ENCODE measurements around the gene FAR1.
"Not testable (repeated sequence)": the region's sequence is repeated elsewhere in the genome, so short reads cannot be mapped to it uniquely, and the experiment has no call there.

FAR1 gene

DNA sequence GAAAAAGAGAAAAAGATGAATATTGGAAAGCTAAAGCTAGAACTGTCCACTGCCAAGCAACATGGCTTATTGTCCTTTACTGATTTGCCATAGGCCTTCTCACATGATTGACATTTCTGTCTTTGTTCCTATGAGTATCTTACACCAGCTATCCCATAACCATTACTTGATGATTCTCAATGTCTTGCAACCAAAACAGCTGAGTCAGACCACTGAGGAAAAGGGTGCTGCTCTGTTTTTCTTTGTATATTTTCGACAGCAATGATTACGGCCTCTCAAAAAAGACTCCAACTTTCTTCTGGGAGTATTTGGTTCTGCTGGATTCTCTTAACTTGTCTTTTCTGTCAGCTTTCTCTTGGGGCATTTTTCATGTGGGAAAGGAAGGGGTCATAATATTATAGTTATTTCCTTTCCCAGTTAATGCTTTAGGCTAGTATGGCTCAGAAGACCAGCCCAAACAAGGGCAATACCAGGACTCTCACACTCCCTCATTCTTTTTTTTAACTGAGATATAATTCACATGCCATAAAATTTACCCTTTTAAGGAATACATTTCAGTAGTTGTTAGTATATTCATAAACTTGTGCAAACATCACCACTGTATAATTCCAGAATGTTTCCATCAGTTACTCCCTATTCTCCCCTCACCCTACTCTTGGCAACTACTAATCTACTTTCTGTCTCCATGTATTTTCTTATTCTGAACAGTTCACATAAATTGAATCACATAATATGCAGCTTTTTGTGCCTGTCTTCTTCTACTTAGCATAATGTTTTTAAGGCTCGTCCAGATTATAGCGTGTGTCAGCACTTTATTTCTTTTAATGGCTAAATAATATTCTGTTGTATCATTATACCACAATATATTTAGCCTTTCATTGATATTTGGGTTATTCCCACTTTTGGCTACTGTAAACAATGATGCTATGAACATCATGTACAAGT lies 31.1 kb upstream of the FAR1 start:
- no peak overlapping the region for H3K4me3 ChIP-seq (ENCODE audit: control insufficient read depth, low read depth, low read length)
- TF ChIP-seq, protein P1, sequence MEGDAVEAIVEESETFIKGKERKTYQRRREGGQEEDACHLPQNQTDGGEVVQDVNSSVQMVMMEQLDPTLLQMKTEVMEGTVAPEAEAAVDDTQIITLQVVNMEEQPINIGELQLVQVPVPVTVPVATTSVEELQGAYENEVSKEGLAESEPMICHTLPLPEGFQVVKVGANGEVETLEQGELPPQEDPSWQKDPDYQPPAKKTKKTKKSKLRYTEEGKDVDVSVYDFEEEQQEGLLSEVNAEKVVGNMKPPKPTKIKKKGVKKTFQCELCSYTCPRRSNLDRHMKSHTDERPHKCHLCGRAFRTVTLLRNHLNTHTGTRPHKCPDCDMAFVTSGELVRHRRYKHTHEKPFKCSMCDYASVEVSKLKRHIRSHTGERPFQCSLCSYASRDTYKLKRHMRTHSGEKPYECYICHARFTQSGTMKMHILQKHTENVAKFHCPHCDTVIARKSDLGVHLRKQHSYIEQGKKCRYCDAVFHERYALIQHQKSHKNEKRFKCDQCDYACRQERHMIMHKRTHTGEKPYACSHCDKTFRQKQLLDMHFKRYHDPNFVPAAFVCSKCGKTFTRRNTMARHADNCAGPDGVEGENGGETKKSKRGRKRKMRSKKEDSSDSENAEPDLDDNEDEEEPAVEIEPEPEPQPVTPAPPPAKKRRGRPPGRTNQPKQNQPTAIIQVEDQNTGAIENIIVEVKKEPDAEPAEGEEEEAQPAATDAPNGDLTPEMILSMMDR (conservative IDR thresholded peaks at IDR 0.05; ENCODE audit: control insufficient read depth, insufficient read depth, low read depth, low read length) = no peak
- no peak for DNase-seq (ENCODE audit: low read depth)

DNA sequence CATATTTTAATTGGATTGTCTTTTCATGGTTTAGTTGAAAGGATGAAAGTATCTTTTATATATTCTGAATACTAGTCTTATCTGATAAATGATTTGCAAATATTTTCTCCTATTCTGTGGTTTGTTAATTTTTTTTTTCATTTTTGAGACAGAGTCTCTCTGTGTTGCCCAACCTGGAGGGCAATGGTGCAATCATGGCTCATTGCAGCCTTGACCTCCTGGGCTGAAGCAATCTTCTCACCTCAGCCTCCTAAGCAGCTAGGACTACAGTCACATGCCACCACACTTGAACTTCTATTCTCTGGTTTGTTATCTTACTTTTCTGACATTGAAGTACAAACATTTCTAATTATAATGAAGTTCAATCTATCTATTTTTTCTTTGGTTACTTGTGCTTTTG lies 30.0 kb upstream of the FAR1 start:
- no peak for DNase-seq (ENCODE audit: low read depth)
- no peak overlapping the region for H3K4me3 ChIP-seq (ENCODE audit: control insufficient read depth, low read depth, low read length)
- TF ChIP-seq, protein P1 (conservative IDR thresholded peaks at IDR 0.05; ENCODE audit: control insufficient read depth, insufficient read depth, low read depth, low read length) = no peak

DNA sequence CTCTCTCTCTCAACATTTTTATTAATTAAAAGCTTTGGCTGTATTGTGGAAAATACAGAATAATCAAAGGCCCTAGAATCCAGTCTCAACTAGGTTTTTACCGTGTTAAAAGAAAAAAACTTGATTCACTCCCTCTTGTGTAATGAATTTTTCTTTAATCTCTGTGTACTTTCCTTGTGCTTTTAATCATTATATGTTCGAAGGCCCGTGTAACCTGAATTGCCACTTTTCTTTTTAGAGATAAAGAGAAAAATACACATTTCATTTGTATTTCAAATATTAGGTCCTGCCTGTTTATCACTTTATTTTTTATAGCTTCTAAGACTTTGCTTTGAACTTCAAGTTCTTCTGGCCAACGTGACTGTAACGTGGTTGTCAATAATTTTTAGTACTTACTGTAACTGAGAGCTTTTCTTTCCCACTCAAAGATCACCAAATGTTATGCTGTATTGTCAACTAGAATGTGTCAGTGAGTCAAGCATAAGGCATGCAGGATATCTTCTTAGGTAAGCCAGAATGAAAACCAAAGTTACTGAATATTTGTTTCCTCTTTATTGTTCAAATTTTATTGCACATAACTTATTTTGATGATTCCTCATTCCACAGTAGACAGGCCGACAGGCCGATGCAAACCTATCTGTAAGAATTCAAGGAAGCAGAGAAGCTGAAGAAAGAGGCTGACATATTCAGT lies 23.3 kb upstream of the FAR1 start:
- DNase-seq (ENCODE audit: low read depth) = no peak

DNA sequence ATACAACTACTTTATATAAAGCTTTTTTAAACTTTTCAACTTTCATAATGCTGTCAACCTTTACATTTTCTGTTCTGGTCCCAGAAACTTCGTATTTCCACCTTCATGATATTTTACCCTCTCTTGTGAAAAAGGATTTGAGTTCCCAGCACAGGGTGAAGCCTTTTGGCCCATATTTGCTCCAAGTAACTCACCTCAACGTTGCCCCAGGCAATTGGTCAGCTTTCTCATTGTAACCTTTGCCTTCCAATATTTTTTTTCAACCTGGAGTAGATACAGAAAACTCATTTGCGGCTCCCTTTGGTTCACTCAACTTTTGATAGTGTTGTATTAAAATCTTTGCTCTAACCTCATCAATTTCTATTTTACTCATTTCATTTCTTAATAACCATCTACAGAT lies 21.1 kb upstream of the FAR1 start:
- TF ChIP-seq, protein P1 (conservative IDR thresholded peaks at IDR 0.05; ENCODE audit: control insufficient read depth, insufficient read depth, low read depth, low read length) = no peak
- DNase-seq (ENCODE audit: low read depth) = no peak

More for the DNA sequence above, 23.3 kb upstream of the FAR1 start:
- no peak overlapping the region for H3K4me3 ChIP-seq (ENCODE audit: control insufficient read depth, low read depth, low read length)
- TF ChIP-seq, protein P1 (conservative IDR thresholded peaks at IDR 0.05; ENCODE audit: control insufficient read depth, insufficient read depth, low read depth, low read length) = no peak

DNA sequence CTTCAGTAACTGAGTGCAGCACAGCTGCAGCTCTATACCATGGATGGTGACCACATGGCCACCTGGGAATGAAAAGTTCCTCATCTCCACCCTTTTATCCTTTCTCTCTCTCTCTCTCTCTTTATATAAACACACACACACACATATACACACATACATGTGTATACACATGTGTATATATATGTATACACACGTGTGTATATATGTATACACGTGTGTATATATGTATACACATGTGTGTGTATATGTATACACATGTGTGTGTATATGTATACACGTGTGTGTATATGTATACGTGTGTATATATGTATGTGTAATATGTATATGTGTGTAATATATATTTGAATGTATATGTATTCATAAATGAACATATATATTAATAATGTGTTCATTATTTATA lies 18.8 kb upstream of the FAR1 start:
- DNase-seq (ENCODE audit: low read depth) = no peak
- TF ChIP-seq, protein P1 (conservative IDR thresholded peaks at IDR 0.05; ENCODE audit: control insufficient read depth, insufficient read depth, low read depth, low read length) = no peak

More for the DNA sequence above, 21.1 kb upstream of the FAR1 start:
- no peak overlapping the region for H3K4me3 ChIP-seq (ENCODE audit: control insufficient read depth, low read depth, low read length)

DNA sequence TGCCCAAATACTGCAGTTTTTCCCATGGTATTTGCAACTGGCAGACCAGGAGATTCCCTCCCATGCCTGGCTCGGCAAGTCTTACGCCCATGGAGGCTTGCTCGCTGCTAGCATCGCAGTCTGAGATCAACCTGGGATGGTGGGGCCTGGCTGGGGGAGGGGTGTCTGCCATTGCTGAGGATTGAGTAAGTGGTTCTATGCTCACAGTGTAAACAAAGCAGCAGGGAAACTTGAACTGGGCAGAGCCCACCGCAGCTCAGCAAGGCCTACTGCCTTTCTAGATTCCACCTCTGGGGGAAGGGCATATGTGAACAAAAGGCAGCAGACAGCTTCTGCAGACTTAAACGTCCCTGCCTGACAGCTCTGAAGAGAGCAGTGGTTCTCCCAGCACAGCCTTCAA lies 17.0 kb upstream of the FAR1 start:
- DNase-seq (ENCODE audit: low read depth); H3K4me3 ChIP-seq (ENCODE audit: control insufficient read depth, low read depth, low read length): not testable (repeated sequence)

More for the DNA sequence above, 18.8 kb upstream of the FAR1 start:
- H3K4me3 ChIP-seq (ENCODE audit: control insufficient read depth, low read depth, low read length) = no peak overlapping the region

DNA sequence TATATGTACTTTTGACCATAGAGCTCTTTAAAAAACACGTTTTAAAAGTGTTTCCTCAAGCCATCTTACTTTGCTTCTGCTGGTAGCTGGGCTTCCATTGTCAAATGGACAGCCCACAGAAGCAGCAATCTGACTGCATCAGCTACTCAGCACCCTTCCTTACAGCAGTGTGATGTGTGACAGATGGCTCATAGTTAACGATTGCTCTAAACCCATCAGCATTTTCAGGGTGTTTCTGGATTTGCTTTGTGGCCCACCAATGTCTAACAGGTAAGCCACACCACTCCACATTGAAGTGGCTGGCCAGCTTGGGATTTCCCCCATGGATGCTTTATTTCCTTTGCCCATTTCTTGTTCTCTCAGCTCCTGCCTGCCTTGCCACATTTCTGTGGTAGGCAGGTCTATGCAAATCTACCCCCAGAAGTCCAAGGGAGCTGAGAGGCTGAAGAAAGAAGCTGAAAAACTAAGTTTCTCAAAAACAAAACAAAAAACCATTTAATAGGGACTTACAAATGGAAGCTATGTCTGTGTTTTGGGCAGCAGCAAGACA lies 7.3 kb upstream of the FAR1 start:
- TF ChIP-seq, protein P1 (conservative IDR thresholded peaks at IDR 0.05; ENCODE audit: control insufficient read depth, insufficient read depth, low read depth, low read length) = no peak
- DNase-seq (ENCODE audit: low read depth) = no peak

More for the DNA sequence above, 7.3 kb upstream of the FAR1 start:
- no peak overlapping the region for H3K4me3 ChIP-seq (ENCODE audit: control insufficient read depth, low read depth, low read length)

Measured in fibroblast of mammary gland (primary cell).